Loucy (cell line): Measurements from ENCODE around the gene AMBRA1.

ENCODE experiments used
- H2AFZ ChIP-seq: fragments of 200-600 bp; sonication (generic); 2 replicates; pipeline ENCODE4 v1.6.0; 2016; ENCODE audit warnings: antibody characterized with exemption, mild to moderate bottlenecking, low read length, moderate library complexity
- H3F3A ChIP-seq: fragments of 200-600 bp; 2 replicates; pipeline ENCODE4 v1.6.0; 2016; ENCODE audit warnings: antibody characterized with exemption, low read depth, mild to moderate bottlenecking
- H3K27me3 ChIP-seq: fragments of 200-600 bp; sonication (generic); 2 replicates; pipeline ENCODE4 v1.6.1; 2014; ENCODE audit warnings: low read length, mild to moderate bottlenecking; ENCODE audit not compliant: insufficient read depth, poor library complexity, severe bottlenecking
- H3K36me3 ChIP-seq: fragments of 200-600 bp; sonication (generic); 2 replicates; pipeline ENCODE4 v1.6.1; 2016; ENCODE audit warnings: low read length; ENCODE audit not compliant: insufficient read depth
- H3K4me1 ChIP-seq: fragments of 200-600 bp; sonication (generic); 2 replicates; pipeline ENCODE4 v1.5.1; 2014; ENCODE audit warnings: low read length, mild to moderate bottlenecking; ENCODE audit not compliant: insufficient read depth, poor library complexity, severe bottlenecking
- H3K4me2 ChIP-seq: fragments of 200-600 bp; sonication (generic); 2 replicates; pipeline ENCODE4 v1.6.0; 2014; ENCODE audit warnings: antibody characterized with exemption, low read length, low read depth, mild to moderate bottlenecking; ENCODE audit not compliant: poor library complexity, severe bottlenecking
- H3K4me3 ChIP-seq: fragments of 200-600 bp; sonication (generic); 2 replicates; pipeline ENCODE4 v1.5.1; 2014; ENCODE audit warnings: low read length, mild to moderate bottlenecking, mixed read lengths; ENCODE audit not compliant: poor library complexity, severe bottlenecking
- H3K79me2 ChIP-seq: fragments of 200-600 bp; sonication (generic); 2 replicates; pipeline ENCODE4 v1.6.1; 2014; ENCODE audit warnings: low read length; ENCODE audit not compliant: insufficient read depth
- H3K9ac ChIP-seq: fragments of 200-600 bp; sonication (generic); 2 replicates; pipeline ENCODE4 v1.6.0; 2014; ENCODE audit warnings: mild to moderate bottlenecking, low read depth, low read length, moderate library complexity; ENCODE audit not compliant: poor library complexity, severe bottlenecking
- H3K9me2 ChIP-seq: fragments of 200-600 bp; sonication (generic); replicated peaks from 2 replicates; pipeline ENCODE4 v1.6.1; 2016; ENCODE audit warnings: low read depth, low read length, mixed read lengths
- H3K9me3 ChIP-seq: fragments of 200-600 bp; sonication (generic); 2 replicates; pipeline ENCODE4 v1.6.1; 2014; ENCODE audit warnings: mild to moderate bottlenecking, antibody characterized with exemption, low read length, low read depth; ENCODE audit not compliant: insufficient read depth
- H4K20me1 ChIP-seq: fragments of 200-600 bp; sonication (generic); 2 replicates; pipeline ENCODE4 v1.6.0; 2014; ENCODE audit warnings: antibody characterized with exemption, low read length, mild to moderate bottlenecking; ENCODE audit not compliant: insufficient read depth, poor library complexity, severe bottlenecking
- CTCF ChIP-seq: fragments of 200-600 bp; sonication (generic); conservative IDR thresholded peaks from 2 replicates; pipeline ENCODE4 v1.5.1; 2014; ENCODE audit warnings: mild to moderate bottlenecking, antibody characterized with exemption, low read length
- EZH2phosphoT487 ChIP-seq: fragments of 200-600 bp; IDR thresholded peaks from 2 replicates; pipeline ENCODE4 v1.6.1; 2018; ENCODE audit warnings: antibody characterized with exemption, mild to moderate bottlenecking, moderate library complexity, borderline replicate concordance

Gene AMBRA1

GRCh38 chr11:46479601-46480000 lies 114.2 kb downstream of the AMBRA1 start:
- TF ChIP-seq EZH2phosphoT487 (no peak), CTCF (no peak)
- H3K79me2 ChIP-seq: 0 out of 2 replicates have a peak, but pooled peaks cover 2% of the 10 kb centered on the region
- H3K9ac ChIP-seq: no peak overlapping the region
- no peaks in the 10 kb centered on the region for H3F3A ChIP-seq
- peaks cover 17% of the 10 kb centered on the region; the same call in 1 of the 2 replicates for H3K36me3 ChIP-seq
- no peaks in the 10 kb centered on the region for H3K27me3 ChIP-seq
- no peak overlapping the region for H3K4me2 ChIP-seq
- no peaks in the 10 kb centered on the region for H4K20me1 ChIP-seq
- H3K9me2 ChIP-seq: no peaks in the 10 kb centered on the region
- no peaks in the 10 kb centered on the region for H3K9me3 ChIP-seq
- no peaks in the 10 kb centered on the region for H3K4me1 ChIP-seq
- no peak overlapping the region for H2AFZ ChIP-seq
- H3K4me3 ChIP-seq: no peak overlapping the region

GRCh38 chr11:46478196-46478595 lies 115.6 kb downstream of the AMBRA1 start:
- H2AFZ ChIP-seq: no peak overlapping the region
- H3K27me3 ChIP-seq: no peaks in the 10 kb centered on the region
- peaks cover 17% of the 10 kb centered on the region; the same call in 1 of the 2 replicates for H3K36me3 ChIP-seq
- H3K4me2 ChIP-seq: no peak overlapping the region
- no peaks in the 10 kb centered on the region for H4K20me1 ChIP-seq
- H3K4me1 ChIP-seq: peaks cover 3% of the 10 kb centered on the region
- no peaks in the 10 kb centered on the region for H3K9me3 ChIP-seq
- H3K9me2 ChIP-seq: no peaks in the 10 kb centered on the region
- no peak overlapping the region for H3K9ac ChIP-seq
- TF ChIP-seq CTCF: no peak
- no peak for TF ChIP-seq EZH2phosphoT487
- H3F3A ChIP-seq: no peaks in the 10 kb centered on the region
- 0 out of 2 replicates have a peak, but pooled peaks cover 7% of the 10 kb centered on the region for H3K79me2 ChIP-seq
- no peak overlapping the region for H3K4me3 ChIP-seq

- H3F3A ChIP-seq: no peaks in the 10 kb centered on the region
- H3K27me3 ChIP-seq: no peaks in the 10 kb centered on the region
- no peaks in the 10 kb centered on the region for H3K9me3 ChIP-seq
- H4K20me1 ChIP-seq: no peaks in the 10 kb centered on the region
- H3K4me3 ChIP-seq: no peak overlapping the region
- no peak overlapping the region for H2AFZ ChIP-seq
- no peak overlapping the region for H3K9ac ChIP-seq
- H3K36me3 ChIP-seq: peaks cover 14% of the 10 kb centered on the region; the same call in 1 of the 2 replicates
- no peak overlapping the region for H3K4me2 ChIP-seq
- H3K9me2 ChIP-seq: no peaks in the 10 kb centered on the region
- H3K79me2 ChIP-seq: 0 out of 2 replicates have a peak, but pooled peaks cover 7% of the 10 kb centered on the region
- peaks cover 7% of the 10 kb centered on the region for H3K4me1 ChIP-seq
- TF ChIP-seq EZH2phosphoT487 (no peak), CTCF (no peak)
These were observed 116.7 kb downstream of the AMBRA1 start for GRCh38 chr11:46477136-46477535.
